Psoas muscle (tissue), 8 donors: ENCODE results near the gene DENND1B. TPM values are rescaled to one million over a fixed set of nuclear protein-coding genes. Genes with fewer than 3 reads are reported as not detected.

Source experiments
- ATAC-seq, 4 donors: fragments of 200-7000 bp; cut with Tn5 transposase; one replicate each; pipeline ENCODE4 v1.9.1; 2020; ENCODE audit warnings: moderate library complexity in 3 of 4, mild to moderate bottlenecking in 2 of 4
- DNase-seq, 2 donors: peaks; one replicate each; pipeline ENCODE4 v3.0.0-alpha.2; 2020
- H3K27ac ChIP-seq: fragments of 200-600 bp; one replicate; pipeline ENCODE4 v1.8.0; 2022
- H3K27me3 ChIP-seq, 3 donors: fragments of 200-600 bp in 1 of 3; one replicate each; pipeline versions ENCODE4 v1.6.1 to v1.8.0; 2013 to 2022; ENCODE audit warnings: low read length in 2 of 3, mild to moderate bottlenecking in 2 of 3, moderate library complexity in 1 of 3; ENCODE audit not compliant: insufficient read depth in 3 of 3
- H3K36me3 ChIP-seq, 2 donors: fragments of 200-600 bp in 1 of 2; one replicate each; pipeline versions ENCODE4 v1.6.1 to v1.8.0; 2013 to 2022; ENCODE audit warnings: low read depth in 1 of 2, mild to moderate bottlenecking in 1 of 2, moderate library complexity in 1 of 2; ENCODE audit not compliant: insufficient read depth in 1 of 2
- H3K4me1 ChIP-seq: fragments of 200-600 bp; one replicate; pipeline ENCODE4 v1.8.0; 2022
- H3K4me3 ChIP-seq: fragments of 200-600 bp; one replicate; pipeline ENCODE4 v1.8.0; 2022; ENCODE audit warnings: mild to moderate bottlenecking
- H3K9me3 ChIP-seq: fragments of 200-600 bp; one replicate; pipeline ENCODE4 v1.8.0; 2022
- CTCF ChIP-seq: fragments of 200-600 bp; IDR thresholded peaks from one replicate; pipeline ENCODE4 v1.8.0; 2022; ENCODE audit warnings: antibody characterized with exemption
- WGBS, 3 donors: extraction: QIAGEN DNeasy Blood & Tissue Kit; methylation state at CpG; one replicate each; pipeline versions ENCODE4 v1.1.6 to v1.1.7; 2013; 5-methylcytosine and 5-hydroxymethylcytosine counted together
- intact Hi-C, 2 donors: fragments of 100-400 bp; cut with DNase I; formaldehyde crosslinking; loops; one replicate each; pipeline versions ENCODE4 v1.11.0 to v1.14.2; 2022
- polyA plus RNA-seq, 3 donors: library from polyadenylated mRNA; stranded (reverse); fragments of 200-250 nt; gene quantifications; one replicate each; pipeline ENCODE4 v1.2.3, GENCODE V29; 2013
- total RNA-seq, 4 donors: library from RNA; stranded (reverse); fragmentation: NEBNext Ultra II Directional in 2 of 4; extraction: Animal tissue kit (Norgen Biotek cat#: 25700) in 2 of 4; gene quantifications; one replicate each; pipeline versions ENCODE4 v1.2.1 to v1.2.4, GENCODE V29; 2021 to 2023
- donor health status: healthy with polysubstance abuse.
- donor health status: DM: no; HTN: no; CAD: no; lungs with moderate emphysema.
- donor health status: Bipolar disorder and iron deficiency.
- donor health status: healthy.
- donor health status: DM: yes; HTN: yes; CAD: no.
- donor health status: DM: no; HTN: no; CAD: no.
- donor health status: DM: no; HTN: no; CAD: no.
- donor health status: DM: yes; HTN: yes; CAD: no.

The DENND1B gene
- total and polyA plus RNA-seq, 7 donors = 1.4 to 11.5 (median 6.2) TPM

- 67 to 86% (median 75%) methylated on average over 1 of the region's 1 CpG for WGBS, 3 donors
- Histone ChIP-seq H3K36me3 (no peaks in the 10 kb centered on the region), H3K4me1 (peaks cover 18% of the 10 kb centered on the region), H3K9me3 (no peaks in the 10 kb centered on the region), H3K4me3 (peak overlapping the region; percentile 9), H3K27ac (peak overlapping the region; percentile 42), H3K27me3 (no peaks in the 10 kb centered on the region)
- intact Hi-C loops = no loop called here
- TF ChIP-seq CTCF = no peak
- DNase-seq (no peak), ATAC-seq (peak; percentile 70 to 97 (median 88))
Observed at GRCh38 chr1:197559655-197560054, 215.6 kb downstream of the DENND1B start.

GRCh38 chr1:197559244-197559643 lies 216.0 kb downstream of the DENND1B start:
- no peaks in the 10 kb centered on the region for H3K9me3 ChIP-seq
- intact Hi-C loops = no loop called here
- H3K4me1 ChIP-seq = peaks cover 18% of the 10 kb centered on the region
- DNase-seq = no peak
- no peaks in the 10 kb centered on the region for H3K36me3 ChIP-seq
- H3K27me3 ChIP-seq = no peaks in the 10 kb centered on the region
- peak overlapping the region; percentile 9 for H3K4me3 ChIP-seq
- peak overlapping the region; percentile 42 for H3K27ac ChIP-seq
- peak in 1 of 4 donors; percentile 54 for ATAC-seq
- WGBS, 3 donors = 60 to 79% (median 61%) methylated on average over 1 of the region's 1 CpG
- TF ChIP-seq CTCF = no peak

DNA sequence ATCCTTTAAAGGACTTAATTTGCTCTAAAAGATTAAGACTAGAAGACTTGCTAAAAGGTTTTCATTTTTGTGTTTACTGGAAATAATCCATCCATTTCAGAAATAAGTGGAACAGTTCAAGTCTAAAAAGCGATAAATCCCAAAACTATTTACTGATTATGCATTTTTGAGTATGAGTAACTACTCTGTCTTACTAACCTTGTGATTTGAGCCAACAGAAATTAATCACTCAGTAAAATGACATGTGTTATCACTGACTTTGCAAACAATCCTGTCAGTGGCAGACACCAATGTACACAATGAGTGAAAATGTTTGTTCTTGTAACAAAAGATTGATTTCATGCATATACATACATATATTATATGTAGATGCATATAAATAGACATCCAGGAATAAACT lies 218.0 kb downstream of the DENND1B start:
- no peaks in the 10 kb centered on the region for H3K9me3 ChIP-seq
- intact Hi-C loops = no loop called here

DNA sequence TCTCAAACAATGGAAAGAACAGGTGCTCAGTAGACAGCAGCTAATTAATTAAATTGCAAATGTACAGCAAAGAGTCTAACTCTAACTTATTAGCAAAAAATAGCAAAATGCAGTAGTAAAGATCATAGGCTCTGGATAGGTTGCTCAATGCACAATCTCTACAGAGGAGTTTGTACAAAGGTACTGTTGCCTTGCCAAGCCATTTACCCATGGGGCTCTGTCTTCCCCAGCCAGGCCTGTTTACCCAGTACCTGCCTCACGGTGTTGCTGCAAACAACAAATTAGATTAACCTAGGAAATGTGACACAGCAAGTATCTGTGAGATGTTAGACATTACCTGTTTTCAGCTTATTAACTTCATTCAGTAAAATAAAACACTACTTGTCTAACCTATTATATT lies 222.0 kb downstream of the DENND1B start:
- WGBS, 3 donors = 0 to 3% (median 0%) methylated on average over 1 of the region's 1 CpG
- Histone ChIP-seq H3K4me3 (no peak overlapping the region), H3K27me3 (no peaks in the 10 kb centered on the region), H3K27ac (no peak overlapping the region), H3K9me3 (no peaks in the 10 kb centered on the region), H3K4me1 (peaks cover 7% of the 10 kb centered on the region), H3K36me3 (no peaks in the 10 kb centered on the region)
- intact Hi-C loops = no loop called here
- ATAC-seq = no peak
- TF ChIP-seq CTCF = no peak
- DNase-seq = no peak

More for the DNA sequence above, 218.0 kb downstream of the DENND1B start:
- Histone ChIP-seq H3K4me3 (no peak overlapping the region), H3K36me3 (no peaks in the 10 kb centered on the region), H3K4me1 (peaks cover 18% of the 10 kb centered on the region), H3K27me3 (no peaks in the 10 kb centered on the region), H3K27ac (no peak overlapping the region)
- no peak for DNase-seq
- ATAC-seq = no peak
- TF ChIP-seq CTCF = no peak
- 49 to 66% (median 53%) methylated on average over 1 of the region's 1 CpG for WGBS, 3 donors

GRCh38 chr1:197546989-197547388 lies 228.3 kb downstream of the DENND1B start:
- WGBS, 3 donors = 96 to 98% (median 97%) methylated on average over 1 of the region's 1 CpG

More at GRCh38 chr1:197546989-197547388, 228.3 kb downstream of the DENND1B start:
- H3K4me1 ChIP-seq = no peaks in the 10 kb centered on the region
- no peaks in the 10 kb centered on the region for H3K36me3 ChIP-seq
- ATAC-seq = no peak
- H3K4me3 ChIP-seq = no peak overlapping the region
- no peak overlapping the region for H3K27ac ChIP-seq
- H3K27me3 ChIP-seq = no peaks in the 10 kb centered on the region
- no peaks in the 10 kb centered on the region for H3K9me3 ChIP-seq
- no peak for DNase-seq
- intact Hi-C loops = no loop called here
- TF ChIP-seq CTCF = no peak
